ENCODE data around the gene PARP14.
A peak's percentile ranks its signal among the peaks of the same experiment; 100 is the strongest.

DNA sequence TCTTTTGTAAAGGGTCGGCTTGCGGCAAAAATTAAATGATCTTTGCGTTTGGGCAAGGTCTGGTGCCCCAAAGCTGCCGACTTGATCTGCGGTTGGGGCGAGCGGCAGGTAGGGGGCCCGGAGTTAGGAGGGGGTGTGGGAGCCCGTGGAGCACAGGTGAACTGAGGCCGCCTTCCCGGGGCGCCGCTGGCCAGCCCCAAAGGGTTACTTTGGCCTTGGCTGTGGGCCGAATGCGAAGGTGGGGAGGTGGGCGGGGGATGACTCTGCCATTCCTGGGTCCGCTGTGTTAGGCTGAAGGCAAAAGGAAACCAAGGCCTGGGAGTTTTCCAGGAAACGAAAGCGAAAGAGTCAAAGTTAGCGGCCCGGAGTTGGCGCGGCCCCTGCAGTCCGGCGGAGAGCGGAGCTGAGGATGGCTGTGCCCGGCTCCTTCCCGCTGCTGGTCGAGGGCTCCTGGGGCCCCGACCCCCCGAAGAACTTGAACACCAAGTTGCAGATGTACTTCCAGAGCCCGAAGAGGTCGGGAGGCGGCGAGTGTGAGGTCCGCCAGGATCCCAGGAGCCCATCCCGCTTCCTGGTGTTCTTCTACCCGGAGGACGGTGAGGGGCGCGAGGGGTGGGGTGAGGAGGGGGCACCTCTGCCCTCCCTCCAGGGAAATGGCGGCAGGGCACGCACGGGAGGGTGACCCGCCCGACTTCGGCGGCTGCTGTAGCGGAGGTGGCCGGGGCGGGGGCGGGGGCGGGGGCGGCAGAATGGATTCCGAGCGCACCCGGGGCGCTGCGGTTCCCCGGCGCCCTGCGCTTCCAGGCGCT lies at the start of gene PARP14:
- TF ChIP-seq, protein P1, sequence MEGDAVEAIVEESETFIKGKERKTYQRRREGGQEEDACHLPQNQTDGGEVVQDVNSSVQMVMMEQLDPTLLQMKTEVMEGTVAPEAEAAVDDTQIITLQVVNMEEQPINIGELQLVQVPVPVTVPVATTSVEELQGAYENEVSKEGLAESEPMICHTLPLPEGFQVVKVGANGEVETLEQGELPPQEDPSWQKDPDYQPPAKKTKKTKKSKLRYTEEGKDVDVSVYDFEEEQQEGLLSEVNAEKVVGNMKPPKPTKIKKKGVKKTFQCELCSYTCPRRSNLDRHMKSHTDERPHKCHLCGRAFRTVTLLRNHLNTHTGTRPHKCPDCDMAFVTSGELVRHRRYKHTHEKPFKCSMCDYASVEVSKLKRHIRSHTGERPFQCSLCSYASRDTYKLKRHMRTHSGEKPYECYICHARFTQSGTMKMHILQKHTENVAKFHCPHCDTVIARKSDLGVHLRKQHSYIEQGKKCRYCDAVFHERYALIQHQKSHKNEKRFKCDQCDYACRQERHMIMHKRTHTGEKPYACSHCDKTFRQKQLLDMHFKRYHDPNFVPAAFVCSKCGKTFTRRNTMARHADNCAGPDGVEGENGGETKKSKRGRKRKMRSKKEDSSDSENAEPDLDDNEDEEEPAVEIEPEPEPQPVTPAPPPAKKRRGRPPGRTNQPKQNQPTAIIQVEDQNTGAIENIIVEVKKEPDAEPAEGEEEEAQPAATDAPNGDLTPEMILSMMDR (IDR thresholded peaks at IDR 0.05), result peak in 5 of 7 experiments; percentile 8 to 42 (median 21)
- TF ChIP-seq POLR2A (IDR thresholded peaks at IDR 0.05), result peak in 2 of 3 donors; percentile 75 to 76
